ENCODE measurements around the gene MBD3L2. TPM values are rescaled to one million over a fixed set of nuclear protein-coding genes. Genes with fewer than 3 reads are reported as not detected.

MBD3L2 gene
- total RNA-seq, 1 experiment from 2014 or later: not detected

GRCh38 chr19:7099597-7099921, 50.4 kb downstream of the MBD3L2 start:
- CTCF ChIA-PET: interaction anchor here (0.6 to 1.0 kb wide), 3 partner anchors 130 to 254 kb away, joined by 4 read pairs; no protein-coding TSS in a partner anchor
- intact Hi-C loops (cut with micrococcal nuclease; ENCODE audit: unreplicated experiment): no loop called here
- peak overlapping the region; percentile 86 for H3K4me3 Mint-ChIP-seq (ENCODE audit: low read depth, unreplicated experiment)
- no peak for DNase-seq
- H3K36me3 Mint-ChIP-seq (ENCODE audit: insufficient read depth, unreplicated experiment): peaks cover 16% of the 10 kb centered on the region
- BruUV-seq (replicated peaks): no TSS peak
- no peak overlapping the region for H3K27ac Mint-ChIP-seq (ENCODE audit: unreplicated experiment)
- peaks cover 13% of the 10 kb centered on the region for H3K27me3 Mint-ChIP-seq (ENCODE audit: unreplicated experiment)
- no peak for TF ChIP-seq CTCF (IDR thresholded peaks at IDR 0.05; ENCODE audit: unreplicated experiment)
- peaks cover 7% of the 10 kb centered on the region for H3K9me3 Mint-ChIP-seq (ENCODE audit: low read depth, unreplicated experiment)
- H3K4me1 Mint-ChIP-seq (ENCODE audit: low read depth, unreplicated experiment): no peaks in the 10 kb centered on the region

Other genes with a start within 250 kb of the MBD3L2 start
- not detected in 2 replicates for gene ADGRE1, start 161.7 kb upstream of the MBD3L2 start, total RNA-seq (2022)
- gene MBD3L2B, start 27.9 kb upstream of the MBD3L2 start, total RNA-seq (2022): not detected in 2 replicates
- gene MBD3L5, start 18.7 kb upstream of the MBD3L2 start, total RNA-seq (2022): not detected in 2 replicates
- not detected in 2 replicates for gene MBD3L4, start 9.1 kb upstream of the MBD3L2 start, total RNA-seq (2022)
- gene MBD3L3, start 9.4 kb downstream of the MBD3L2 start, total RNA-seq (2022): not detected in 2 replicates
- gene ZNF557, start 20.4 kb downstream of the MBD3L2 start, total RNA-seq (2022): 6.3 and 7.8 TPM in 2 replicates
- 7.4 and 8.4 TPM in 2 replicates for gene INSR, start 245.1 kb downstream of the MBD3L2 start, total RNA-seq (2022)